Activated T-cell treated with anti-CD3 and anti-CD28 coated beads for 4 hours (primary cell): ENCODE results near the gene ANKRD39.
"Not testable (repeated sequence)": the region's sequence is repeated elsewhere in the genome, so short reads cannot be mapped to it uniquely, and the experiment has no call there.

Experiments
- DNase-seq: peaks from one replicate; pipeline ENCODE4 v3.0.0-alpha.2; 2020

Gene ANKRD39

GRCh38 chr2:96806468-96807126 lies 51.2 kb downstream of the ANKRD39 start:
- peak; percentile 11 for DNase-seq

GRCh38 chr2:96805946-96806345 lies 51.9 kb downstream of the ANKRD39 start:
- not testable (repeated sequence) for DNase-seq

GRCh38 chr2:96804986-96805385 lies 52.8 kb downstream of the ANKRD39 start:
- no peak for DNase-seq

GRCh38 chr2:96802721-96803120 lies 55.1 kb downstream of the ANKRD39 start:
- no peak for DNase-seq

GRCh38 chr2:96801786-96802595 lies 55.8 kb downstream of the ANKRD39 start:
- DNase-seq: no peak

GRCh38 chr2:96801005-96801785 lies 56.6 kb downstream of the ANKRD39 start:
- DNase-seq: peak; percentile 59

GRCh38 chr2:96800061-96801004 lies 57.5 kb downstream of the ANKRD39 start:
- no peak for DNase-seq

GRCh38 chr2:96799623-96799935 lies 58.2 kb downstream of the ANKRD39 start:
- DNase-seq: no peak

GRCh38 chr2:96798733-96799622 lies 58.8 kb downstream of the ANKRD39 start:
- no peak for DNase-seq
